Dendritic cell treated with granulocyte-macrophage colony-stimulating factor and Interleukin-4, amounts not matched to agents 40 ng/mL and 50 ng/mL, for 4 days (primary cell): ENCODE measurements around the gene AGAP1.

Experiments used
- H3K27ac Mint-ChIP-seq: one replicate; pipeline ENCODE4 v1.8.0; 2022; ENCODE audit warnings: mild to moderate bottlenecking, mixed read lengths
- H3K27me3 Mint-ChIP-seq: one replicate; pipeline ENCODE4 v1.8.0; 2022; ENCODE audit warnings: mild to moderate bottlenecking, mixed read lengths
- H3K36me3 Mint-ChIP-seq: one replicate; pipeline ENCODE4 v1.8.0; 2022; ENCODE audit warnings: low read depth, mixed read lengths
- H3K4me1 Mint-ChIP-seq: one replicate; pipeline ENCODE4 v1.8.0; 2022; ENCODE audit warnings: low read depth, mixed read lengths
- H3K4me3 Mint-ChIP-seq: one replicate; pipeline ENCODE4 v1.8.0; 2022; ENCODE audit warnings: mild to moderate bottlenecking, moderate library complexity, mixed read lengths
- H3K9me3 Mint-ChIP-seq: one replicate; pipeline ENCODE4 v1.8.0; 2022; ENCODE audit warnings: mixed read lengths
- intact Hi-C: fragments of 100-400 bp; cut with micrococcal nuclease; formaldehyde crosslinking; loops from one replicate; pipeline ENCODE4 v1.15.0; 2022

Gene AGAP1

GRCh38 chr2:235701206-235701981, 207.6 kb downstream of the AGAP1 start:
- H3K27ac Mint-ChIP-seq = no peak overlapping the region
- H3K4me3 Mint-ChIP-seq = no peak overlapping the region
- H3K9me3 Mint-ChIP-seq = no peaks in the 10 kb centered on the region
- H3K4me1 Mint-ChIP-seq = no peaks in the 10 kb centered on the region
- intact Hi-C loops = no loop called here
- H3K27me3 Mint-ChIP-seq = peaks cover 5% of the 10 kb centered on the region
- H3K36me3 Mint-ChIP-seq = no peaks in the 10 kb centered on the region

GRCh38 chr2:235702186-235702585, 208.3 kb downstream of the AGAP1 start:
- Mint-ChIP-seq H3K27ac (no peak overlapping the region), H3K4me1 (no peaks in the 10 kb centered on the region), H3K36me3 (no peaks in the 10 kb centered on the region), H3K4me3 (no peak overlapping the region), H3K9me3 (no peaks in the 10 kb centered on the region), H3K27me3 (peaks cover 5% of the 10 kb centered on the region)
- intact Hi-C loops = no loop called here

GRCh38 chr2:235703711-235704295, 210.0 kb downstream of the AGAP1 start:
- H3K27ac Mint-ChIP-seq = no peak overlapping the region
- intact Hi-C loops = no loop called here
- no peaks in the 10 kb centered on the region for H3K36me3 Mint-ChIP-seq
- no peak overlapping the region for H3K4me3 Mint-ChIP-seq
- H3K4me1 Mint-ChIP-seq = no peaks in the 10 kb centered on the region
- no peaks in the 10 kb centered on the region for H3K9me3 Mint-ChIP-seq
- H3K27me3 Mint-ChIP-seq = peaks cover 5% of the 10 kb centered on the region

- H3K27me3 Mint-ChIP-seq = peaks cover 5% of the 10 kb centered on the region
- H3K4me3 Mint-ChIP-seq = no peak overlapping the region
- no peaks in the 10 kb centered on the region for H3K36me3 Mint-ChIP-seq
- no peaks in the 10 kb centered on the region for H3K4me1 Mint-ChIP-seq
- no peaks in the 10 kb centered on the region for H3K9me3 Mint-ChIP-seq
- H3K27ac Mint-ChIP-seq = no peak overlapping the region
- intact Hi-C loops = no loop called here
Measured at GRCh38 chr2:235705296-235705695, 211.5 kb downstream of the AGAP1 start.

GRCh38 chr2:235706506-235706905, 212.7 kb downstream of the AGAP1 start:
- H3K27ac Mint-ChIP-seq = no peak overlapping the region
- no peak overlapping the region for H3K4me3 Mint-ChIP-seq
- intact Hi-C loops = no loop called here
- H3K36me3 Mint-ChIP-seq = no peaks in the 10 kb centered on the region
- H3K9me3 Mint-ChIP-seq = no peaks in the 10 kb centered on the region
- no peaks in the 10 kb centered on the region for H3K4me1 Mint-ChIP-seq
- H3K27me3 Mint-ChIP-seq = peaks cover 3% of the 10 kb centered on the region

- intact Hi-C loops = no loop called here
- Mint-ChIP-seq H3K27me3 (no peaks in the 10 kb centered on the region), H3K4me3 (no peak overlapping the region), H3K27ac (no peak overlapping the region), H3K36me3 (no peaks in the 10 kb centered on the region), H3K4me1 (no peaks in the 10 kb centered on the region), H3K9me3 (no peaks in the 10 kb centered on the region)
Measured at GRCh38 chr2:235707411-235708096, 213.7 kb downstream of the AGAP1 start.

GRCh38 chr2:235709124-235709813, 215.4 kb downstream of the AGAP1 start:
- Mint-ChIP-seq H3K4me1 (no peaks in the 10 kb centered on the region), H3K9me3 (no peaks in the 10 kb centered on the region), H3K27ac (no peak overlapping the region), H3K27me3 (no peaks in the 10 kb centered on the region), H3K36me3 (no peaks in the 10 kb centered on the region), H3K4me3 (no peak overlapping the region)
- intact Hi-C loops = no loop called here

- Mint-ChIP-seq H3K27me3 (no peaks in the 10 kb centered on the region), H3K4me1 (no peaks in the 10 kb centered on the region), H3K9me3 (no peaks in the 10 kb centered on the region), H3K4me3 (no peak overlapping the region), H3K27ac (no peak overlapping the region), H3K36me3 (no peaks in the 10 kb centered on the region)
- intact Hi-C loops = no loop called here
Measured at GRCh38 chr2:235709969-235710879, 216.4 kb downstream of the AGAP1 start.

GRCh38 chr2:235710933-235711332, 217.1 kb downstream of the AGAP1 start:
- intact Hi-C loops = no loop called here
- no peaks in the 10 kb centered on the region for H3K36me3 Mint-ChIP-seq
- no peaks in the 10 kb centered on the region for H3K9me3 Mint-ChIP-seq
- no peak overlapping the region for H3K4me3 Mint-ChIP-seq
- no peaks in the 10 kb centered on the region for H3K4me1 Mint-ChIP-seq
- H3K27me3 Mint-ChIP-seq = no peaks in the 10 kb centered on the region
- H3K27ac Mint-ChIP-seq = no peak overlapping the region

GRCh38 chr2:235711527-235711926, 217.7 kb downstream of the AGAP1 start:
- no peaks in the 10 kb centered on the region for H3K27me3 Mint-ChIP-seq
- H3K36me3 Mint-ChIP-seq = no peaks in the 10 kb centered on the region
- intact Hi-C loops = no loop called here
- H3K9me3 Mint-ChIP-seq = no peaks in the 10 kb centered on the region
- no peak overlapping the region for H3K4me3 Mint-ChIP-seq
- no peaks in the 10 kb centered on the region for H3K4me1 Mint-ChIP-seq
- H3K27ac Mint-ChIP-seq = no peak overlapping the region

- Mint-ChIP-seq H3K9me3 (no peaks in the 10 kb centered on the region), H3K27ac (no peak overlapping the region), H3K4me1 (no peaks in the 10 kb centered on the region), H3K27me3 (no peaks in the 10 kb centered on the region), H3K36me3 (no peaks in the 10 kb centered on the region), H3K4me3 (no peak overlapping the region)
- intact Hi-C loops = no loop called here
Measured at GRCh38 chr2:235712176-235712575, 218.3 kb downstream of the AGAP1 start.

- Mint-ChIP-seq H3K9me3 (no peaks in the 10 kb centered on the region), H3K36me3 (no peaks in the 10 kb centered on the region), H3K27ac (no peak overlapping the region), H3K4me1 (no peaks in the 10 kb centered on the region), H3K4me3 (no peak overlapping the region), H3K27me3 (no peaks in the 10 kb centered on the region)
- intact Hi-C loops = no loop called here
Measured at GRCh38 chr2:235713189-235713588, 219.3 kb downstream of the AGAP1 start.

- Mint-ChIP-seq H3K4me3 (no peak overlapping the region), H3K27me3 (no peaks in the 10 kb centered on the region), H3K36me3 (no peaks in the 10 kb centered on the region), H3K27ac (no peak overlapping the region), H3K9me3 (no peaks in the 10 kb centered on the region), H3K4me1 (no peaks in the 10 kb centered on the region)
- intact Hi-C loops = no loop called here
Measured at GRCh38 chr2:235715601-235716000, 221.8 kb downstream of the AGAP1 start.
